Activated CD8-positive, alpha-beta T cell treated with anti-CD3 and anti-CD28 coated beads, Interleukin-2, amount 10 ng/mL, durations not matched to agents 7 days and 5 days (primary cell): ENCODE results near the gene CDH11. TPM values are rescaled to one million over a fixed set of nuclear protein-coding genes. Genes with fewer than 3 reads are reported as not detected.

ENCODE experiments used
- ATAC-seq: fragments of 150-1000 bp; cut with Tn5 transposase; one replicate; pipeline ENCODE4 v1.10.0; 2021; ENCODE audit warnings: moderate library complexity
- CTCF ChIA-PET: fragments of 350-600 bp; sonication (Branson Sonifier 250); formaldehyde crosslinking; loops from one replicate; lab custom pipeline; 2021; ENCODE audit warnings: antibody characterized with exemption; lab: Charles Lee
- POLR2A ChIA-PET: fragments of 350-600 bp; sonication (Branson Sonifier 250); formaldehyde crosslinking; loops from one replicate; lab custom pipeline; 2021; ENCODE audit warnings: antibody characterized with exemption; lab: Charles Lee
- DNase-seq: peaks from one replicate; pipeline ENCODE4 v3.0.0-alpha.2; 2020
- H3K27ac Mint-ChIP-seq: one replicate; pipeline ENCODE4 v1.8.0; 2021; ENCODE audit warnings: mild to moderate bottlenecking, mixed read lengths
- H3K27me3 Mint-ChIP-seq: one replicate; pipeline ENCODE4 v1.8.0; 2021; ENCODE audit warnings: low read depth, mixed read lengths
- H3K36me3 Mint-ChIP-seq: one replicate; pipeline ENCODE4 v1.8.0; 2021; ENCODE audit warnings: low read depth, mixed read lengths
- H3K4me1 Mint-ChIP-seq: one replicate; pipeline ENCODE4 v1.8.0; 2021; ENCODE audit warnings: low read depth, mixed read lengths
- H3K4me3 Mint-ChIP-seq: one replicate; pipeline ENCODE4 v1.8.0; 2021; ENCODE audit warnings: mild to moderate bottlenecking, mixed read lengths
- H3K9me3 Mint-ChIP-seq: one replicate; pipeline ENCODE4 v1.8.0; 2022; ENCODE audit warnings: mixed read lengths; ENCODE audit not compliant: insufficient read depth
- total RNA-seq, 2 experiments: library from RNA; stranded (reverse); gene quantifications; one replicate each; pipeline ENCODE4 v1.2.3, GENCODE V29; 2021

Gene CDH11
- total RNA-seq, 2 experiments from 2014 or later = not detected

DNA sequence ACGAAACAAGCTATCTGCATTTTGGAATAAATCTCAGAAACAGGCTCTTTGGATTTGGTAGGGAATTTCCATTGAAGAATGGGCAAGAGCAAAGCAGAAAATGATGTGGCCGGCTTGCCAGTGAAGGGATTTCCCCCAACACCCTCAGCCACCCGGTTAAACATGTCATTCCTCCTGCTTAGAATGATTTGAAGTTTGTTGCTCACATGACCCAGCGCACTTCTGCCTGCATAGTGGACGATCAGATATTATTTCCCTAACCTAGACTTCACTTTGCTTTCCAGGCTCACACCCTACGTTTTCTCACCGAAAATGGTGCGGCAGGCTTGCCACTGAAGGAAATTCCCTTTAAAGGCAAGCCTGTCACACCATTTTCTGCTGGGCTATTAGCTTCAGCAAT is 170.7 kb downstream of the CDH11 start:
- no peak overlapping the region for H3K4me3 Mint-ChIP-seq
- DNase-seq = no peak
- H3K36me3 Mint-ChIP-seq = no peaks in the 10 kb centered on the region
- ChIA-PET POLR2A (no interaction called here), CTCF (no interaction called here)
- no peak overlapping the region for H3K27ac Mint-ChIP-seq
- peaks cover 8% of the 10 kb centered on the region for H3K9me3 Mint-ChIP-seq
- no peak for ATAC-seq
- H3K27me3 Mint-ChIP-seq = no peaks in the 10 kb centered on the region
- no peaks in the 10 kb centered on the region for H3K4me1 Mint-ChIP-seq

DNA sequence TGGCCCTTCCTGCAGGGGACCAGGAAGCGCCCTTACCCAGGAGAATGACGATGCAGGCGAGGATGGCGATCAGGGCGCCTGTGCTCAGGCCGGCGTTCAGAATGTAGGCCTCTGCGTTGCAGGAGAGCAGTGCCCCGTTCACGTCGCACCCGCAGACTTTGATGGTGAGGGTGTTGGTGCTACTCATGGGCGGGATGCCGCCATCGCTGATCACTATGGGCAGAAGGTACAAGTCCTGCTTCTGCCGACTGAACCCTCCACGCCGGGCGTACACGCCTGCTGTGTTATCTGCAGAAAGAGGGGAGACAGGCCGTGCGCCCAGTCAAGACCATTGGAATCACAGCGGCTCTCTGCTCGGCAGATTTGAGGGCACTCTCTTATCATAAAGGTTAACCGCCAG is 171.1 kb downstream of the CDH11 start:
- DNase-seq (no peak), ATAC-seq (no peak)
- Mint-ChIP-seq H3K27me3 (no peaks in the 10 kb centered on the region), H3K4me3 (no peak overlapping the region), H3K9me3 (peaks cover 8% of the 10 kb centered on the region), H3K36me3 (no peaks in the 10 kb centered on the region), H3K27ac (no peak overlapping the region), H3K4me1 (no peaks in the 10 kb centered on the region)
- POLR2A ChIA-PET = no interaction called here
- CTCF ChIA-PET = no interaction called here

DNA sequence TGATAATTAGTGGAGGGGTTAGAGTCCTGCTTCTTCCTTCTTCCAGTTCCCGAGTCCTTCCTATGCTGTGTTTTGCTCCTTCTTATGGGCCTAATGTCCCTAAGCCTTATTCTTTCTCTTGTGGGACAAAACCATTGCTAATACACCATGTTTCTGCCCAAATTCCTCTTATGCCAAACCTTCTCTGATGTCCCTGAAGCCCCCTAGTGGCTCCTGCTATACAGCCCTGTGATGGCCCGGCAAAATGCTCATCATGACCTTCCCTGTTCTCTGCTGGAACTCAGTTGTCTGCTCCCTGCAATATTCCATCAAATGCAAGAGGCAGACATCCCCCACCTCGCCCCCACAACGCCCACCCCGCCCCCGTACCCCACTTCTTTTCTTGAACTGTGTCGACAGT is 171.6 kb downstream of the CDH11 start:
- ChIA-PET POLR2A (no interaction called here), CTCF (no interaction called here)
- DNase-seq (no peak), ATAC-seq (no peak)
- no peaks in the 10 kb centered on the region for H3K36me3 Mint-ChIP-seq
- H3K9me3 Mint-ChIP-seq = peaks cover 8% of the 10 kb centered on the region
- H3K4me3 Mint-ChIP-seq = no peak overlapping the region
- H3K4me1 Mint-ChIP-seq = no peaks in the 10 kb centered on the region
- H3K27me3 Mint-ChIP-seq = no peaks in the 10 kb centered on the region
- H3K27ac Mint-ChIP-seq = no peak overlapping the region

DNA sequence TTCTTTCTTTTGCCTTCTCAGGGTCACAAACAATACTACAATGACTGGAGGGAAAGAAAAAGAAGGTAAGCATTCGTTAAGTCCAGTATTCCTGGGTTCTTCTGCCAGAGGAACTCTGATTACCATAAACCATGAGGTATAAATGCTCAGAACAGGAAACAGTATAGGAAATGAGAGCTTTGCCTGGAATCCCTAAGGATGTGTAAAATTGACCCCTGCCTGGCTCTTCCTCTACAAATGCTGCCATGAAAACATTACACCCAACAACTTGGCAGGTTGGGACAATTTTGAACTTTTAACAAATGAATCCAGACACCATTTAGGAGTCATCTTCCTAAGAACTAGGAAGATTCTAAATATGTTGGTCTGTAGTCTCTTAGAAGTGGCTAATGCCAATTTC is 173.8 kb downstream of the CDH11 start:
- Mint-ChIP-seq H3K27me3 (no peaks in the 10 kb centered on the region), H3K27ac (no peak overlapping the region), H3K4me3 (no peak overlapping the region), H3K36me3 (no peaks in the 10 kb centered on the region), H3K4me1 (no peaks in the 10 kb centered on the region), H3K9me3 (peaks cover 12% of the 10 kb centered on the region)
- ChIA-PET POLR2A (no interaction called here), CTCF (no interaction called here)
- DNase-seq (no peak), ATAC-seq (no peak)

DNA sequence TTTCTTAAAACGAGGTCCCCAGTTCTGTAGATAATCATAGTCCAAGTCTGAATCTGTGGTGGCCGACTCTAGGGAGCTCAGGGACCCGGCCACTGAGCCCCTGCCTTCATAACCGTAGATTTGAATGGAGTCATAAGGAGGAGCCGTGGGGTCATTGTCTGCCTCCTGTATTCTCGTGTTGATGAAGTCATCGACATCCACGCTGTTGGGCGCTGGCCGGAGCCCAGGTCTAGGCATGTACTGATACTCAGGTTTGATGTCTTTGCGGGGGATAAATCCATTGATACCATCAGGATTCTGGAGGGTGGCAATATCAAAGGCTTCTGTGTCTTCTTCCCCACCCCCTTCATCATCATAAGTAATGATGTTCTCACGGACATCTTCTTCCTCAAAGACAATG is 174.2 kb downstream of the CDH11 start:
- Mint-ChIP-seq H3K4me3 (no peak overlapping the region), H3K27me3 (no peaks in the 10 kb centered on the region), H3K27ac (no peak overlapping the region), H3K4me1 (no peaks in the 10 kb centered on the region), H3K9me3 (peaks cover 12% of the 10 kb centered on the region), H3K36me3 (no peaks in the 10 kb centered on the region)
- ChIA-PET POLR2A (no interaction called here), CTCF (no interaction called here)
- no peak for DNase-seq
- no peak for ATAC-seq

DNA sequence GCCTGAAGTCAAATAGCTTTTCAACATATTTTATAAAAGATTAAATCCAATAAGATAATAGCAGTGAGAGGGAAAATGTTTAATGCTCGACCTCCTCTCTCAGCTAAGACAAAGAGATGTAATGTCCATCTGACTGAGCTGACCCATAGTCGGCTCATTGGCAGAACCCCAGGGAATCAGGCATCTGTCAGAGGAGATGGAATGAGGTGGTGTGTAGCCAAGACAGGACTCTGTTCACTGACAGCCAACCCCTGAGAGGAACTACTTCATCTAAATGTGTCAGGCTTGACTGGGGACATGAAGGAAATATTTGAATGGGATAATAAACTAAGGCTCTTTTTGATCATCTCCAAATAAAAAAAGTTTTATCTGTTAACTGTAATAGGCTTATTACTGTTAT is 188.0 kb downstream of the CDH11 start:
- Mint-ChIP-seq H3K27me3 (no peaks in the 10 kb centered on the region), H3K4me3 (no peak overlapping the region), H3K36me3 (no peaks in the 10 kb centered on the region), H3K27ac (no peak overlapping the region), H3K9me3 (peaks cover 3% of the 10 kb centered on the region), H3K4me1 (no peaks in the 10 kb centered on the region)
- DNase-seq (no peak), ATAC-seq (no peak)
- POLR2A ChIA-PET = no interaction called here
- CTCF ChIA-PET = no interaction called here

DNA sequence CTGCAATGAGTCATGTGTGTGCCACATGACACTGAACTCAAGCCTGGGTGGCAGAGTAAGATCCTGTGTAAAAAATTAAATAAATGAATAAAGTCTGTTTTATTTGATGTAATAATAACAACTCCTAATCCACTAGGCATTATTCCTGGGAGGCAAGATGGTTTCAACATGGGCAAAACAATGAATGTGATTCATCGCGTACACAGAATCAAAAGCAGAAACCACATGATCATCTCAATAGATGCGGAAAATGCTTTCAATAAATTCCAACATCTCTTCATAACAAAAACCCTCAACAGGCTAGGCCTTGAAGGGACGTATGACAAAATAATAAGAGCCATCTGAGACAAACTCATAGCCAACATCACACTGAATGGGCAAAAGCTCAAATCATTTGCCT is 195.4 kb downstream of the CDH11 start:
- H3K27me3 Mint-ChIP-seq = no peaks in the 10 kb centered on the region
- peaks cover 9% of the 10 kb centered on the region for H3K9me3 Mint-ChIP-seq
- no peak overlapping the region for H3K4me3 Mint-ChIP-seq
- H3K27ac Mint-ChIP-seq = no peak overlapping the region
- no peaks in the 10 kb centered on the region for H3K4me1 Mint-ChIP-seq
- ATAC-seq = no peak
- no peaks in the 10 kb centered on the region for H3K36me3 Mint-ChIP-seq
- ChIA-PET POLR2A (no interaction called here), CTCF (no interaction called here)
- DNase-seq = no peak

DNA sequence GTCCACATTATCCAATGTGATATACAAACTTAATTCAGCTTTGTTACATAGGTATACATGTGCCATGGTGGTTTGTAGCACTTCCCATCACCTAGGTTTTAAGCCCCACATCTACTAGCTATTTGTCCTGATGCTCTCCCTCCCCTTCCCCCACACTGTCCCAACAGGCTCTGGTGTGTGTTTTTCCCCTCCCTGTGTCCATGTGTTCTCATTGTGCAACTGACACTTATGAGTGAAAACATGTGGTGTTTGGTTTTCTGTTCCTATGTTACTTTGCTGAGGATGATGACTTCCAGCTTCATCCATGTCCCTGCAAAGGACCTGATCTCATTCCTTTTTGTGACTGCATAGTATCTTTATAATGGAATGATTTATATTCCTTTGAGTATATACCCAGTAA is 196.7 kb downstream of the CDH11 start:
- Mint-ChIP-seq H3K9me3 (peaks cover 5% of the 10 kb centered on the region), H3K27ac (no peak overlapping the region), H3K27me3 (no peaks in the 10 kb centered on the region), H3K36me3 (no peaks in the 10 kb centered on the region), H3K4me3 (no peak overlapping the region), H3K4me1 (no peaks in the 10 kb centered on the region)
- CTCF ChIA-PET = no interaction called here
- POLR2A ChIA-PET = no interaction called here
- no peak for DNase-seq
- no peak for ATAC-seq

DNA sequence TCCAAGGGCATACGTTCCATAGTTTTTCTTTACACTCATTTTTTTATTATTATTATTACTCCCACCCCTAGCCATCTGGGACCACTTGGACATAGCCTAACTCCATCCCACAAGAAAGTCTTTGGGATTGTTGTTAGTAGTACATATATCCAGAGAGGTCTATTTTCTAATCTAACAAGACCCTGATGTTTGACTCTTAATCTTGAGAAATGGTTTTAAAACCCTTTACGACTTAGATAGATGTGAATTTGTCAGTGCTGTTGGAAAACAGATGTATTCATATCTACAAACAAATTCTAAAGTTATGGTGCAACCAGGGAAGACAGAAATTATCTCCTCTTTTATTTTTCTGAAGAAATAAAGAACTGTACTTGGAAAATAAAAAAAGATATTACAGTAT is 197.8 kb downstream of the CDH11 start:
- Mint-ChIP-seq H3K27me3 (no peaks in the 10 kb centered on the region), H3K4me1 (no peaks in the 10 kb centered on the region), H3K36me3 (no peaks in the 10 kb centered on the region), H3K4me3 (no peak overlapping the region), H3K9me3 (peaks cover 5% of the 10 kb centered on the region), H3K27ac (no peak overlapping the region)
- CTCF ChIA-PET = no interaction called here
- no peak for DNase-seq
- no peak for ATAC-seq
- POLR2A ChIA-PET = no interaction called here

DNA sequence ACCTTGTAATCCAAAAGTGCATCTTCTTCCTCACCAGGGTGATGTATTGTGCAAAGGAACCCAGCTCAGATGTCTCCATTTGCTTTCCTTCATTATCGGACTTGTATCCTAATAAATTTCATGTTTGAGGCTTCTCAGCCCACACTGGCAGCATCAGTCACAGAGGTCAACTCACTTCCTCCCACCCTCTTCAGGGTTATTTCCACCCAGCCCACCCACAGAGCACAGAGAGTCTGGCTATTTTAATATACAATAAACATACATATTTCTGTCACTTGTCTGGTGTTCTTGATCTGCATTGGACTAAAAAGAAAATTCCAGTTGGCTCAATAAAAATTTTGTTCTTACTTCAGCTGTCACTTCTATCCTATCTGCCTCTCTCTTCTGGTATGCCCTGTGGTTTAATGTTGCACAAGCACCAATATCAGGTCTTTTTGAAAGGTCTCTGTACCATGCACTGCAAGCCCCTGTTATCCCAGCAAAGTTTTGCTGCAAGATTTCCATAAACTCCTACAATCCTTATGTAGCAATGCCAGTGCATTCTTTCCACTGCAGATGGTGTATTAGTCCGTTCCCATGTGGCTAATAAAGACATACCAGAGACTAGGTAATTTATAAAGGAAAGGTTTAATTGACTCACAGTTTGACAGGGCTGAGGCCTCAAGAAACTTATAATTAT is 201.8 kb downstream of the CDH11 start:
- Mint-ChIP-seq H3K27me3 (no peaks in the 10 kb centered on the region), H3K9me3 (no peaks in the 10 kb centered on the region), H3K4me3 (no peak overlapping the region), H3K27ac (no peak overlapping the region), H3K4me1 (no peaks in the 10 kb centered on the region), H3K36me3 (no peaks in the 10 kb centered on the region)
- no peak for ATAC-seq
- no peak for DNase-seq
- POLR2A ChIA-PET = no interaction called here
- CTCF ChIA-PET = no interaction called here

DNA sequence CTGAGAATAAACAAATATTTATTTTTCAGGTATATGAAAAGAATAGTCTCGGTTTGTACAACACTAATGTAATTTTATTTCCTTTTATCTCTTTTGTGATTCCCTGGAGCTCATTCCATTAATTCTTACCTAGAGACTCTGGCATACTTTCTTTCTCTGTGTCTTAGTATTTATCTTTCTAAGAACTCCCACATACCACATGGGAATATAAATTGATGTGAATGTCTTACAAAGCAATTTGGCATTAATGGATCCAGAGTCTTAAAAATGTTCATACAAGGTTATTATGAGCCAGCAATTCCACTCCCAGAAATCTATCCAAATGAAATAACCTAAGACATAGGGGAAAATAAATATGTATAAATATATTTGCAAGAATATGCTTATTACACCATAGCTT is 202.7 kb downstream of the CDH11 start:
- ChIA-PET CTCF (no interaction called here), POLR2A (no interaction called here)
- no peaks in the 10 kb centered on the region for H3K27me3 Mint-ChIP-seq
- ATAC-seq = no peak
- H3K9me3 Mint-ChIP-seq = no peaks in the 10 kb centered on the region
- H3K4me1 Mint-ChIP-seq = no peaks in the 10 kb centered on the region
- no peak overlapping the region for H3K27ac Mint-ChIP-seq
- DNase-seq = no peak
- H3K4me3 Mint-ChIP-seq = no peak overlapping the region
- H3K36me3 Mint-ChIP-seq = no peaks in the 10 kb centered on the region

DNA sequence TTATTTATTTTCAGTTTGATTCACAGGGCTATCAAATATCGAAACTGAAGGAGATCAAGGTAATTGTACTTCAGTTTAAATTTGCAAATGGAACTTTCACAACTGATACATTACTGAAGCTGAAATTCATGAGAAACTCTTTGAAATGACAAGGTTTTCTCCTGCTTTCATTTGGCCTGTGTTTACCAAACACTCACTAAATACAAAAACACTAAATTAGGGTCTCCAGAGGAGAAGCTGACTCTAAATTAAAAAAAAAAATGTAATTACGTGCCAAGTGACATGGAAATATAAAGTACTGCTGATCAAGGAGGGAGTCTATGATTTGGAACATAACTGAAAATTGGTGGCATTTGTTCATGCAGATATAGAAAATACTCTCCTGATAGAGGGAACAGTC is 205.8 kb downstream of the CDH11 start:
- no peaks in the 10 kb centered on the region for H3K27me3 Mint-ChIP-seq
- H3K4me3 Mint-ChIP-seq = no peak overlapping the region
- ChIA-PET CTCF (no interaction called here), POLR2A (interaction anchor here (0.6 kb wide), 1 partner anchor 464 kb away, joined by 3 read pairs; no protein-coding TSS in a partner anchor)
- no peaks in the 10 kb centered on the region for H3K9me3 Mint-ChIP-seq
- no peaks in the 10 kb centered on the region for H3K36me3 Mint-ChIP-seq
- DNase-seq (no peak), ATAC-seq (no peak)
- no peak overlapping the region for H3K27ac Mint-ChIP-seq
- H3K4me1 Mint-ChIP-seq = no peaks in the 10 kb centered on the region

DNA sequence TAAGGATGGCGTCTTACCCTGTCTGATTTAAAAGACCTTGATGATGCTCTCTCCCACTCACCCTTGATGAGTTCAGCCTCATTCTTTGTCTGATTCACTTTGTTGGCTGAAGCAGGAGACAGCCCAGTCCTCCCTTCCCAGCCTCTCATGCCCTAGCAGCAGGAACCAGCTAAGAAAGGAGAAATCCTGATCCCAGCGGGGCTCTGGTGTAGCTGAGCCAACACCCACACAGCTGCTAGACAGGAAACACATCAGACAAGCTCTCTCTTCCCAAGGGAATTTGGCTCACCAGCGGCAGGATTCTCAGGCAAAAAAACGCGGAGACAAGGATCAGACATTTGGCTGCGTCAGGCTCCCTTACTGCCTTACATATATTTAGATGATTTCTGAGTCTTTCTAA is 211.5 kb downstream of the CDH11 start:
- POLR2A ChIA-PET = no interaction called here
- no peaks in the 10 kb centered on the region for H3K36me3 Mint-ChIP-seq
- H3K27me3 Mint-ChIP-seq = no peaks in the 10 kb centered on the region
- H3K9me3 Mint-ChIP-seq = peaks cover 9% of the 10 kb centered on the region
- no peak for ATAC-seq
- no peak overlapping the region for H3K27ac Mint-ChIP-seq
- H3K4me1 Mint-ChIP-seq = no peaks in the 10 kb centered on the region
- no peak overlapping the region for H3K4me3 Mint-ChIP-seq
- no peak for DNase-seq
- CTCF ChIA-PET = no interaction called here
